GM18861 (cell line): ENCODE data around the gene CTDSP1.

Experiments
- ATAC-seq: cut with Tn5 transposase; IDR thresholded peaks from one replicate; pipeline ENCODE4 v1.9.1; 2021; ENCODE audit not compliant: unreplicated experiment

Gene CTDSP1

DNA sequence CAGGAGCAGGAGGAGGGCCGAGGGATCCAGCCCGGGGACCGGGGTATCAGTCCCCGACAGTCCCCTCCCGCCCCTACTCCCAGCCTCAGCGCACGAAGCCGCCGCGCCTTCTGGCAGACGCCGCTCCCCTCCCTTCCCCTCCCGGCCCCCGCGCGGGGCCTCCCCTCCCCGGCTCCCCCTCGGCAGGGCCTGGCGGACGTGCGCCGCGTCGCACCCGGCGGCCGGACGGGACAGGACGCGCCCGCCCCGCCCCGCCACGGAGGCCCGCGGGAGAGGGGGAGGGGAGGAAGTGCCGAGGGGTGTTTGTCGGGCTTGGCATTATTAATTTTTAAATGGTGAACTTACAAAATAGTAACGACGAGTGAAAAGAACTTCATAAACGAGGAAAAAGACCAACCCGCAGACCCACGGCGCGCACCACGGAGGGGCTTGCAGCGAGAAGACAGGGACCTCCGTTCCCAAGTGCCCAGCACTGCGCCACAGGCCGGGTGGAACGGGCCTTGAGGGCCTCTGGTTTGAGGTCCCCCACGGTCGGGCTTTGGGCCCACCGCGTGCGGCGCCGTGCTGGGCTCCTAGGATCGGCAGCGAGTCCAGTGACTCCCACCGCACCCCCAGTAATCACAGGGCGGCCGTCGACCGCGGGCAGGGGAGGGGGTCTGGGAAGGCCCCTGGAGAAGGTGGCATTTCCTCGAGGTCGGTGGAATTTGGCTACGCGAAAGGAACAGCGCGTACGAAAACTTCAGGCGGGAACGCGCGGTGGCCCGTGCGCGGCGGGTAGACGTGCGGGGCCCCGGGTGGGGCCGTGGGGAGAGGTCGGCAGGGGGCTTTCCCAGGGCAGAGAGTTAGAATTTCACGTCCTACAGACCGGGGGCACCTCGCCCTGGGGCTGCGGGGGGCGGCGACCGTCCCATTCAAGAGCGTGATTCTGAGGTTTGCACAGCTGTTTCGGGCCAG lies 954 bp upstream of the CTDSP1 start:
- no peak for ATAC-seq

DNA sequence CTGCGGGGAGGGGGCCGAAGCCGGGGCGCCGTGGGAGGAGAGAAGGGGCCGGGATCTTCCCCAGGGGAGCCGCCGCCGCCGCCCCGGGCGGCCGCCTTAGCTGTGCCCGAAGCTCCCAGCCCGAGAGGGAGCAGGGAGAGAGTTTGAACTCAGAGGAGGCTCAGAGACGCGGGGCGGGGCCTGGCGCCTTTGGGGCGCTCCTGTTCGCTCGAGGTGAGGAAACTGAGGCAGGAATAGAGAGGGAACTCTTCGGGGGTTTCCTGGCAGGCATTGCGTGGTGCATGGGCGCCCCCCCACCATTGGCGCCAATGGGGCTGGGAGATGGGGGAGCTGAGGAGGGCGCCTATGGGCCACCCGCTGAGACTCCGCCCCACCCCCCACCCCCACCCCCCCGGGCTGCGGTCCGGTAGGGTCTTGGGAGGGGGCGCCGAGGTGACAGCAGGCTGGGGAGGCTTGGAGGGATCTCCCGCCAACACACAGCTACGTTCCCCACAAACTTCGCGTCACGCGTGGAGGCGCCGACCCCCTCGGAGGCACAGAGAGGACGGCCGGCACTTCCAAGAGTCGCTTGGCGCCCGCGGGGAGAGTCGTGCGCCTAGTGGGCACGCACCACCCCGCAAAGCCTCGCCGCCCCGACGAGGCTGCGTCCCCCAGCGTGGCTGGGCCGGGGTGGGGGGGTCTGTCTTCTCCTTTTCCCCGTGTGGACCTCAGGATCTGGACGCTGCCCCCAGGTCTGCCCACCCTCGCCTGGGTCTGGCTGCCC lies 680 bp downstream of the CTDSP1 start:
- no peak for ATAC-seq

DNA sequence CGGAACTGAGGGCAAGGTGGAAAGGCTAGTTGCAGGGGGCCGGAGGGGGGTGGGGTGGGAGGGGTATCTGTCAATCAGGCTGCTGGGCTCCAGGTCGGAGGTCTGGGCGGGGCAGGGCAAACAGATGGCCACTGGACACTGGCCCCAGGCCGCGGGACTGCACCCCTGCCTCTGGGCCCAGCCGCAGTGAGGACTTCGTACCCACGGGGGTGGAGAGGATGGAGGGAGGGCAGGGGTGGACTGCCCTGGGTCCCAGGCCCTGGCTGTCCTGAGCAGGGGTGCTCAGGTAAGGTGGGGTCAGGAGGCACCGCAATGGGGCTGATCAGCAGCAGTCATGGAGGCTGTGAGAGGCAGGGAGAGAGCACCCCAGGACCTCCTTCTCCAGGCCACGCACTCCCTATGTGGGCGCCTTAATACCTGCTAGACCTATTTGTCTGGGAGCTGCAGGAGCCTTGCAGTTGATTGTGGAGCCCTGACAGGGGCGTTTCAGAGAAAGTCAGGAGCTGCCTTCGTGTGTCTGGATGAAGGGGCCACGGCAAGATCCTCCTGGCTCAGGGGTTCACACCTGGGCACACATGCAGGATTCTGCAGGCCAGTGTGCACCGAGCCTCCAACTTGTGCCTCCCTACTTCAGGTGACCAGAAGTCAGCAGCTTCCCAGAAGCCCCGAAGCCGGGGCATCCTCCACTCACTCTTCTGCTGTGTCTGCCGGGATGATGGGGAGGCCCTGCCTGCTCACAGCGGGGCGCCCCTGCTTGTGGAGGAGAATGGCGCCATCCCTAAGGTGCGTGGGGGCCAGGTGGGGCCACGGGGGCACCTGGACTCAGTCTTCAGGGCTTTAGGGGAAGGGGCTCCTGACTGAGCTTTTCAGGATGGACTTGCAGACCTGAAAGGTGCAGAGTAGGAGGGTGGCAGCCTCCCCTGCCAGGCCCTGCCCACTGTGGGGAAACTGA lies 1.5 kb downstream of the CTDSP1 start:
- ATAC-seq, result no peak

DNA sequence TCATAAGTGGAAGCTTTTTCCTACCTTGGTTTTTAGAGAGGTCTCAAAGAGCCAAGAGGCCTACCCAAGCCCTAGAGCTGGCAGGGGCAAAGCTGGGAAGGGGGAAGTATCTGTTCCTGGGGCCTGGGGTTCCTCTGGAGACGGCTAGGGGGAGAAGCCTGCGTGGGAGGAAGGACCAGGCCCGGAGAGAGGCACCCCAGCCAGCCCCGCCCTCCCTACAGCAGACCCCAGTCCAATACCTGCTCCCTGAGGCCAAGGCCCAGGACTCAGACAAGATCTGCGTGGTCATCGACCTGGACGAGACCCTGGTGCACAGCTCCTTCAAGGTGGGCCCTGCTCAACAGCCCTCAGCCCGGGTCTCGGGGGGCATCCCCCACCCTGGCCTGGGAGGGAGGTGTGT lies 2.2 kb downstream of the CTDSP1 start:
- no peak for ATAC-seq

DNA sequence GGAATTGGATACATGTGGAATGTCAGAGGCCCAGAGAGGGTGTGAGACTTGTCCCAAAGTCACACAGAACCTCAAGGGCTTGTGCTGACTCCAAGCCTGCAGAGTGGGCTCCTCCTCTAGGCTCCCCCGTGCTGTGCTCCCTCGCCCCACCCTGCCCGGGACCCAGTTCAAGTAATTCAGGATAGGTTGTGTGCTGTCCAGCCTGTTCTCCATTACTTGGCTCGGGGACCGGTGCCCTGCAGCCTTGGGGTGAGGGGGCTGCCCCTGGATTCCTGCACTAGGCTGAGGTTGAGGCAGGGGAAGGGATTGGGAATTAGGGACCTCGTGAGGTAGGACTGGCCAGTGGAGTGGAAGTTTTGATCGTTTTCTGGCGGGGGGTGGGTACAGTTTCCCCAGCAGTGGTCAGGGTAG lies 2.8 kb downstream of the CTDSP1 start:
- no peak for ATAC-seq

DNA sequence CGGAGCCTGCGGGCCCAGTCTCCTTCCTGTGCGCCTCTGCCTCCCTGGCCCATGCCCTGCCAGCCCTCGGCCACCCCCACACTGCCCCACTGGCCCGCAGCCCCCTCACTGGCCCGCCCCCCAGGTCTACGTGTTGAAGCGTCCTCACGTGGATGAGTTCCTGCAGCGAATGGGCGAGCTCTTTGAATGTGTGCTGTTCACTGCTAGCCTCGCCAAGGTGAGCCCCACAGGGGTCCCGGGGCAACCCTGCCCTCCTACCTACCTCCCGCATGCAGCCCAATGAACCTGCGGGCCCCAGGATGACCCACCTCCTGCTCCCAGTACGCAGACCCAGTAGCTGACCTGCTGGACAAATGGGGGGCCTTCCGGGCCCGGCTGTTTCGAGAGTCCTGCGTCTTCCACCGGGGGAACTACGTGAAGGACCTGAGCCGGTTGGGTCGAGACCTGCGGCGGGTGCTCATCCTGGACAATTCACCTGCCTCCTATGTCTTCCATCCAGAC lies 3.3 kb downstream of the CTDSP1 start:
- no peak for ATAC-seq

DNA sequence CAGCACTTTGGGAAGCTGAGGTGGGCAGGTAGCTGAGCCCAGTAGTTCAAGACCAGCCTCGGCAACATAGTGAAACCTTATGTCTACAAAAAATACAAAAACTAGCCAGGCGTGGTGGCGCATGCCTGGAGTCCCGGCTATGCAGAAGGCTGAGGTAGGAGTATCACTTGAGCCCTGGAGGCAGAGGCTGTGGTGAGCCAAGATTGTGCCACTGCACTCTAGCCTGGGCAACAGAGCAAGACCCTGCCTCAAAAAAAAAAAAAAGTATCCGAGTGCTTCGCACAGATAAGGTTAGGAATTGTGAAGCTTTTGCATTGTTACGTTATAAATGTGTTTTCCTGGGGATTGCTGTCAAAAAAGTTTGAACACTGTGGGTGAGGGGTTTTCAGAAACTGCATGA lies 4.1 kb downstream of the CTDSP1 start:
- ATAC-seq, result no peak

DNA sequence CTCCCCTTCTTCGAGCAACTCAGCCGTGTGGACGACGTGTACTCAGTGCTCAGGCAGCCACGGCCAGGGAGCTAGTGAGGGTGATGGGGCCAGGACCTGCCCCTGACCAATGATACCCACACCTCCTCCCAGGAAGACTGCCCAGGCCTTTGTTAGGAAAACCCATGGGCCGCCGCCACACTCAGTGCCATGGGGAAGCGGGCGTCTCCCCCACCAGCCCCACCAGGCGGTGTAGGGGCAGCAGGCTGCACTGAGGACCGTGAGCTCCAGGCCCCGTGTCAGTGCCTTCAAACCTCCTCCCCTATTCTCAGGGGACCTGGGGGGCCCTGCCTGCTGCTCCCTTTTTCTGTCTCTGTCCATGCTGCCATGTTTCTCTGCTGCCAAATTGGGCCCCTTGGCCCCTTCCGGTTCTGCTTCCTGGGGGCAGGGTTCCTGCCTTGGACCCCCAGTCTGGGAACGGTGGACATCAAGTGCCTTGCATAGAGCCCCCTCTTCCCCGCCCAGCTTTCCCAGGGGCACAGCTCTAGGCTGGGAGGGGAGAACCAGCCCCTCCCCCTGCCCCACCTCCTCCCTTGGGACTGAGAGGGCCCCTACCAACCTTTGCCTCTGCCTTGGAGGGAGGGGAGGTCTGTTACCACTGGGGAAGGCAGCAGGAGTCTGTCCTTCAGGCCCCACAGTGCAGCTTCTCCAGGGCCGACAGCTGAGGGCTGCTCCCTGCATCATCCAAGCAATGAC lies 4.8 kb downstream of the CTDSP1 start:
- no peak for ATAC-seq

DNA sequence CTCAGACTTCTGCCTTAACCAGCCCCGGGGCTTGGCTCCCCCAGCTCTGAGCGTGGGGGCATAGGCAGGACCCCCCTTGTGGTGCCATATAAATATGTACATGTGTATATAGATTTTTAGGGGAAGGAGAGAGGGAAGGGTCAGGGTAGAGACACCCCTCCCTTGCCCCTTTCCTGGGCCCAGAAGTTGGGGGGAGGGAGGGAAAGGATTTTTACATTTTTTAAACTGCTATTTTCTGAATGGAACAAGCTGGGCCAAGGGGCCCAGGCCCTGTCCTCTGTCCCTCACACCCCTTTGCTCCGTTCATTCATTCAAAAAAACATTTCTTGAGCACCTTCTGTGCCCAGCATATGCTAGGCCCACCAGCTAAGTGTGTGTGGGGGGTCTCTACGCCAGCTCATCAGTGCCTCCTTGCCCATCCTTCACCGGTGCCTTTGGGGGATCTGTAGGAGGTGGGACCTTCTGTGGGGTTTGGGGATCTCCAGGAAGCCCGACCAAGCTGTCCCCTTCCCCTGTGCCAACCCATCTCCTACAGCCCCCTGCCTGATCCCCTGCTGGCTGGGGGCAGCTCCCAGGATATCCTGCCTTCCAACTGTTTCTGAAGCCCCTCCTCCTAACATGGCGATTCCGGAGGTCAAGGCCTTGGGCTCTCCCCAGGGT lies 5.5 kb downstream of the CTDSP1 start:
- ATAC-seq, result no peak

GRCh38 chr2:218405746-218406208 lies 6.1 kb downstream of the CTDSP1 start:
- peak; percentile 18 for ATAC-seq

- ATAC-seq, result peak; percentile 66
These were observed 6.7 kb downstream of the CTDSP1 start for GRCh38 chr2:218406209-218406948.

GRCh38 chr2:218406949-218407618 lies 7.4 kb downstream of the CTDSP1 start:
- ATAC-seq, result no peak

GRCh38 chr2:218407717-218408116 lies 8.0 kb downstream of the CTDSP1 start:
- ATAC-seq, result no peak

DNA sequence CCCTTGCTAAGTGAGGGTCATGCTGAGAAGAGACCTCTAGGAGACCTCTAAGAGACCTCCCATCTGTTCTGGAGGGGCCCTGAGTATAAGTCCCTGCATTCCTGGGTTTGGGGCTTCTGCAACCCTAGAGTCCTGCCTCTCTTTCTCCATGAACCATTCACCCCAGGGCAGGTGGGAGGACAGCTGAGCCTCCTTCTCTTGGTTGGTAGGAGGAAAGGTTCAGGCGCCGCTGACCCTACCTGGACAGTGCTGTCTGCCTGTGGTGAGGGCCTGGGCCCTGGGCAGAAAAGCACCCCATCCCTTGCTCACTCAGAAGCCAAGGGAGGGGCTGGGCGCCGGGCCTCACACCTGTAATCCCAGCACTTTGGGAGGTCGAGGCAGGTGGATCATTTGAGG lies 18.7 kb downstream of the CTDSP1 start:
- no peak for ATAC-seq

- no peak for ATAC-seq
These were observed 19.2 kb downstream of the CTDSP1 start, which contains the start of gene VIL1 for GRCh38 chr2:218418717-218419458. VIL1 (plus strand) TSS chr2:218419123; CDS start chr2:218423779, 4,656 bp downstream.

GRCh38 chr2:218419630-218420216 lies 20.1 kb downstream of the CTDSP1 start:
- ATAC-seq, result no peak

- ATAC-seq, result no peak
These were observed 21.4 kb downstream of the CTDSP1 start for GRCh38 chr2:218421027-218421426.
